H1 (cell line): ENCODE results near the gene MADD.

Experiments
- BCL11A ChIP-seq, 2 experiments: IDR thresholded peaks; one replicate each; pipeline ENCODE4 v1.6.1; 2011; ENCODE audit warnings: low read depth in 2 of 2, low read length in 2 of 2, mild to moderate bottlenecking in 2 of 2
- CHD1 ChIP-seq: IDR thresholded peaks from 2 replicates; pipeline ENCODE4 v1.6.1; 2012; ENCODE audit warnings: low read depth, low read length, improper control_type of control experiment
- EZH2 ChIP-seq: fragments of 200-600 bp; sonication (generic); IDR thresholded peaks from 2 replicates; pipeline ENCODE4 v1.7.1; 2012; ENCODE audit warnings: low read depth, mild to moderate bottlenecking, moderate library complexity, low read length, inconsistent platforms; ENCODE audit not compliant: severe bottlenecking
- GABPA ChIP-seq: IDR thresholded peaks from 2 replicates; pipeline ENCODE4 v1.6.1; 2011; ENCODE audit warnings: mild to moderate bottlenecking, low read length, moderate library complexity, borderline replicate concordance; ENCODE audit not compliant: insufficient read depth
- GTF2F1 ChIP-seq: IDR thresholded peaks from 2 replicates; pipeline ENCODE4 v1.6.1; 2012; ENCODE audit warnings: low read depth, low read length, improper control_type of control experiment, borderline replicate concordance
- MAX ChIP-seq: IDR thresholded peaks from 2 replicates; pipeline ENCODE4 v1.6.1; 2012; ENCODE audit warnings: inconsistent platforms
- POLR2A ChIP-seq, 2 experiments: IDR thresholded peaks; 1 replicate in 1 of 2; 2 replicates in 1 of 2; pipeline ENCODE4 v1.6.1; 2011; ENCODE audit warnings: low read depth in 2 of 2, low read length in 2 of 2, mild to moderate bottlenecking in 2 of 2; ENCODE audit errors: control extremely low read depth in 1 of 2
- RAD21 ChIP-seq, 2 experiments: IDR thresholded peaks in 1 of 2; conservative IDR thresholded peaks in 1 of 2; 2 replicates each; pipeline ENCODE4 v1.6.1; 2011; ENCODE audit warnings: low read depth in 2 of 2, low read length in 2 of 2, improper control_type of control experiment in 1 of 2, inconsistent platforms in 1 of 2, mild to moderate bottlenecking in 1 of 2, moderate library complexity in 1 of 2
- RBBP5 ChIP-seq: IDR thresholded peaks from 2 replicates; pipeline ENCODE4 v1.7.1; 2012; ENCODE audit warnings: low read depth, mild to moderate bottlenecking, inconsistent platforms, low read length, moderate library complexity, borderline replicate concordance
- SIN3A ChIP-seq, 2 experiments: IDR thresholded peaks in 1 of 2; conservative IDR thresholded peaks in 1 of 2; 2 replicates each; pipeline ENCODE4 v1.6.1; 2011 to 2012; ENCODE audit warnings: low read length in 2 of 2, improper control_type of control experiment in 1 of 2, low read depth in 1 of 2, mild to moderate bottlenecking in 1 of 2
- SRF ChIP-seq: IDR thresholded peaks from 2 replicates; pipeline ENCODE4 v1.6.1; 2011; ENCODE audit warnings: mild to moderate bottlenecking, low read depth, low read length, moderate library complexity
- TAF1 ChIP-seq: IDR thresholded peaks from 2 replicates; pipeline ENCODE4 v1.6.1; 2011; ENCODE audit warnings: mild to moderate bottlenecking, low read depth, low read length
- TF ChIP-seq, protein P1 (sequence below), 3 experiments: IDR thresholded peaks; 1 replicate in 2 of 3; 2 replicates in 1 of 3; pipeline versions ENCODE4 v1.5.1 to v1.6.1; 2011; ENCODE audit warnings: low read length in 3 of 3, mild to moderate bottlenecking in 3 of 3, inconsistent platforms in 2 of 3, low read depth in 1 of 3, moderate library complexity in 1 of 3; ENCODE audit not compliant: insufficient read depth in 1 of 3; ENCODE audit errors: control extremely low read depth in 1 of 3

GRCh38 chr11:47257517-47258316 is 12.2 kb upstream of the MADD start, which contains the start of gene NR1H3:
- TF ChIP-seq RAD21 (IDR thresholded peaks at IDR 0.05 in 1 of 2, conservative IDR thresholded peaks at IDR 0.05 in 1 of 2; ENCODE audit: low read depth in 2 of 2, low read length in 2 of 2): peak; percentile 42 to 61
- peak; percentile 63 for TF ChIP-seq MAX
- no peak for TF ChIP-seq RBBP5
- no peak for TF ChIP-seq EZH2
- no peak for TF ChIP-seq GABPA
- TF ChIP-seq TAF1: peak; percentile 64
- peak in 1 of 2 experiments; percentile 45; a peak in 1 of 3 replicates for TF ChIP-seq POLR2A (IDR thresholded peaks at IDR 0.05; ENCODE audit: control extremely low read depth in 1 of 2, low read depth in 2 of 2, low read length in 2 of 2)
- TF ChIP-seq SIN3A (conservative IDR thresholded peaks at IDR 0.05 in 1 of 2, IDR thresholded peaks at IDR 0.05 in 1 of 2; ENCODE audit: low read depth in 1 of 2, low read length in 2 of 2): no peak
- TF ChIP-seq BCL11A (IDR thresholded peaks at IDR 0.05; ENCODE audit: low read depth in 2 of 2, low read length in 2 of 2): no peak
- TF ChIP-seq GTF2F1: no peak
- TF ChIP-seq, protein P1, sequence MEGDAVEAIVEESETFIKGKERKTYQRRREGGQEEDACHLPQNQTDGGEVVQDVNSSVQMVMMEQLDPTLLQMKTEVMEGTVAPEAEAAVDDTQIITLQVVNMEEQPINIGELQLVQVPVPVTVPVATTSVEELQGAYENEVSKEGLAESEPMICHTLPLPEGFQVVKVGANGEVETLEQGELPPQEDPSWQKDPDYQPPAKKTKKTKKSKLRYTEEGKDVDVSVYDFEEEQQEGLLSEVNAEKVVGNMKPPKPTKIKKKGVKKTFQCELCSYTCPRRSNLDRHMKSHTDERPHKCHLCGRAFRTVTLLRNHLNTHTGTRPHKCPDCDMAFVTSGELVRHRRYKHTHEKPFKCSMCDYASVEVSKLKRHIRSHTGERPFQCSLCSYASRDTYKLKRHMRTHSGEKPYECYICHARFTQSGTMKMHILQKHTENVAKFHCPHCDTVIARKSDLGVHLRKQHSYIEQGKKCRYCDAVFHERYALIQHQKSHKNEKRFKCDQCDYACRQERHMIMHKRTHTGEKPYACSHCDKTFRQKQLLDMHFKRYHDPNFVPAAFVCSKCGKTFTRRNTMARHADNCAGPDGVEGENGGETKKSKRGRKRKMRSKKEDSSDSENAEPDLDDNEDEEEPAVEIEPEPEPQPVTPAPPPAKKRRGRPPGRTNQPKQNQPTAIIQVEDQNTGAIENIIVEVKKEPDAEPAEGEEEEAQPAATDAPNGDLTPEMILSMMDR (IDR thresholded peaks at IDR 0.05; ENCODE audit: control extremely low read depth in 1 of 3, insufficient read depth in 1 of 3, low read depth in 1 of 3, low read length in 3 of 3): peak; percentile 33 to 52 (median 46)
- TF ChIP-seq CHD1: no peak
- TF ChIP-seq SRF: no peak
